Central memory CD4-positive, alpha-beta T cell (primary cell): ENCODE results near the gene UBE2H.

Experiments used
- DNase-seq: peaks from one replicate; pipeline ENCODE4 v3.0.0; 2022

Gene UBE2H

GRCh38 chr7:129950191-129950932, 2.4 kb downstream of the UBE2H start:
- DNase-seq, result no peak

- no peak for DNase-seq
Observed at GRCh38 chr7:129949292-129950133, 3.2 kb downstream of the UBE2H start.

- DNase-seq, result peak; percentile 82
Observed at GRCh38 chr7:129948877-129949291, 3.9 kb downstream of the UBE2H start.

GRCh38 chr7:129948338-129948737, 4.4 kb downstream of the UBE2H start:
- no peak for DNase-seq

GRCh38 chr7:129947701-129948100, 5.1 kb downstream of the UBE2H start:
- no peak for DNase-seq

- no peak for DNase-seq
Observed at GRCh38 chr7:129947049-129947448, 5.7 kb downstream of the UBE2H start.

GRCh38 chr7:129946282-129946681, 6.5 kb downstream of the UBE2H start:
- DNase-seq, result no peak

- DNase-seq, result no peak
Observed at GRCh38 chr7:129943352-129943751, 9.4 kb downstream of the UBE2H start.

- no peak for DNase-seq
Observed at GRCh38 chr7:129940329-129940728, 12.4 kb downstream of the UBE2H start.

GRCh38 chr7:129939881-129940280, 12.9 kb downstream of the UBE2H start:
- no peak for DNase-seq

GRCh38 chr7:129933627-129934026, 19.1 kb downstream of the UBE2H start:
- no peak for DNase-seq

GRCh38 chr7:129926618-129927017, 26.1 kb downstream of the UBE2H start:
- DNase-seq, result no peak

- DNase-seq, result no peak
Observed at GRCh38 chr7:129925416-129926002, 27.3 kb downstream of the UBE2H start.

GRCh38 chr7:129924602-129925001, 28.2 kb downstream of the UBE2H start:
- DNase-seq, result no peak

GRCh38 chr7:129923709-129924108, 29.1 kb downstream of the UBE2H start:
- DNase-seq, result no peak

GRCh38 chr7:129919492-129919891, 33.3 kb downstream of the UBE2H start:
- DNase-seq, result no peak

GRCh38 chr7:129918922-129919321, 33.8 kb downstream of the UBE2H start:
- DNase-seq, result no peak

- no peak for DNase-seq
Observed at GRCh38 chr7:129917934-129918333, 34.8 kb downstream of the UBE2H start.

GRCh38 chr7:129914536-129915272, 38.1 kb downstream of the UBE2H start:
- DNase-seq, result peak; percentile 1

GRCh38 chr7:129913428-129913827, 39.3 kb downstream of the UBE2H start:
- DNase-seq, result no peak

GRCh38 chr7:129911790-129912189, 41.0 kb downstream of the UBE2H start:
- no peak for DNase-seq

GRCh38 chr7:129909669-129910068, 43.1 kb downstream of the UBE2H start:
- no peak for DNase-seq

GRCh38 chr7:129908181-129908580, 44.6 kb downstream of the UBE2H start:
- no peak for DNase-seq
